ENCODE results near the gene SIDT2.

DNA sequence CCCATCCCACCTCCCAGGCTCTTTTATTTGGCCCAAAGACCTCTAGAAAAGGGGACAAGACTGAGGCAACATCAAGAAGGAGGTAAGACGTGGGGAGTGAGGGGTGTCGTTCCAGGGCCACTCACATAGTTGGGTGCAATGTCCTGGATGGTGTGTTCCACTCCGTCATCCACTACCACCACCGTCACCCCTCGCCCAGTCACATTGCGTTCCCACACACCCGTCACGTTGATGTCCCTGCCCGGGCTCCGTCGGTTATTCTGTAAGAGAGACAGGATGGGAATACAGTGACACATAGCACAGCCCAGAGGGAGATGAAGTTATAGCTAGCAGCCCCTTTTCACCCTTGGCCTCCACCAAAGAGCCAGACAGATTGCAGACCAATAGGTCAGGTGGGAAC is 49.5 kb downstream of the SIDT2 start:
- no peak for TF ChIP-seq EP300 (IDR thresholded peaks at IDR 0.05)
- TF ChIP-seq POLR2A (IDR thresholded peaks at IDR 0.05), result no peak
